Measurements from ENCODE around the gene VPS37D. TPM values are rescaled to one million over a fixed set of nuclear protein-coding genes. Genes with fewer than 3 reads are reported as not detected.

VPS37D gene
- total RNA-seq, 2 donors from 2014 or later = 1.6 to 2.2 TPM

DNA sequence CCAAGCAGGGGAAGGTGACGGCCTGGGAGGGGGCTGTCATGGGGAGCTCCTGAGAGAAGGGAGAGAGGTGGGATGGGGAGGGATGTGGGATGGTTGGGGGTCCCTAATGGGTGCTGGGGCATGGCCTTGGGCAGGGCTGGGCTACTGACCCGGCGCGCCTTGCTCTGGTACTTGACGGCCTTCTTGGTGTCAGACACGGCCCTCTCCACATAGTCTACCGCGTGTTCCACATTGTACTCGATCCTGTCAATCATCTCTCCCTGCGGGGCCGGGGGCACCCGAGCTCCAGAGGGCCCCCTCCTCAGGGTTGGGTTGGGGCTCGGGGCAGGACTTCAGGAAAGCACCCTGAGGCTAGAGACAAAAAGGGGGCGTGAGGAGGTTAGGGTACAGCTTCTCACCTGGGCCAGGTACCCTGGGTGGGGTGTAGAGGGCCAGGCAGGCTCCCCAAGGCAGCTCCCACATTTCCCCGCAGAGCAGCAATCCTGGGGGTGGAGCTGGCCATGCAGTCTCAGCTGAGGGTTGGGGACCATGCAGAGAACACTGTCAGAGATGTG is 33.0 kb downstream of the VPS37D start:
- Histone ChIP-seq H3K27me3 (no peaks in the 10 kb centered on the region), H3K36me3 (peaks cover 18% of the 10 kb centered on the region), H3K9me3 (no peaks in the 10 kb centered on the region), H3K4me1 (peaks cover 0 to 9% of the 10 kb centered on the region in 2 donors), H3K4me3 (no peak overlapping the region), H3K27ac (no peak overlapping the region)
- no peak for DNase-seq (ENCODE audit: low spot score)
- TF ChIP-seq, protein P1, sequence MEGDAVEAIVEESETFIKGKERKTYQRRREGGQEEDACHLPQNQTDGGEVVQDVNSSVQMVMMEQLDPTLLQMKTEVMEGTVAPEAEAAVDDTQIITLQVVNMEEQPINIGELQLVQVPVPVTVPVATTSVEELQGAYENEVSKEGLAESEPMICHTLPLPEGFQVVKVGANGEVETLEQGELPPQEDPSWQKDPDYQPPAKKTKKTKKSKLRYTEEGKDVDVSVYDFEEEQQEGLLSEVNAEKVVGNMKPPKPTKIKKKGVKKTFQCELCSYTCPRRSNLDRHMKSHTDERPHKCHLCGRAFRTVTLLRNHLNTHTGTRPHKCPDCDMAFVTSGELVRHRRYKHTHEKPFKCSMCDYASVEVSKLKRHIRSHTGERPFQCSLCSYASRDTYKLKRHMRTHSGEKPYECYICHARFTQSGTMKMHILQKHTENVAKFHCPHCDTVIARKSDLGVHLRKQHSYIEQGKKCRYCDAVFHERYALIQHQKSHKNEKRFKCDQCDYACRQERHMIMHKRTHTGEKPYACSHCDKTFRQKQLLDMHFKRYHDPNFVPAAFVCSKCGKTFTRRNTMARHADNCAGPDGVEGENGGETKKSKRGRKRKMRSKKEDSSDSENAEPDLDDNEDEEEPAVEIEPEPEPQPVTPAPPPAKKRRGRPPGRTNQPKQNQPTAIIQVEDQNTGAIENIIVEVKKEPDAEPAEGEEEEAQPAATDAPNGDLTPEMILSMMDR (IDR thresholded peaks at IDR 0.05) = no peak

DNA sequence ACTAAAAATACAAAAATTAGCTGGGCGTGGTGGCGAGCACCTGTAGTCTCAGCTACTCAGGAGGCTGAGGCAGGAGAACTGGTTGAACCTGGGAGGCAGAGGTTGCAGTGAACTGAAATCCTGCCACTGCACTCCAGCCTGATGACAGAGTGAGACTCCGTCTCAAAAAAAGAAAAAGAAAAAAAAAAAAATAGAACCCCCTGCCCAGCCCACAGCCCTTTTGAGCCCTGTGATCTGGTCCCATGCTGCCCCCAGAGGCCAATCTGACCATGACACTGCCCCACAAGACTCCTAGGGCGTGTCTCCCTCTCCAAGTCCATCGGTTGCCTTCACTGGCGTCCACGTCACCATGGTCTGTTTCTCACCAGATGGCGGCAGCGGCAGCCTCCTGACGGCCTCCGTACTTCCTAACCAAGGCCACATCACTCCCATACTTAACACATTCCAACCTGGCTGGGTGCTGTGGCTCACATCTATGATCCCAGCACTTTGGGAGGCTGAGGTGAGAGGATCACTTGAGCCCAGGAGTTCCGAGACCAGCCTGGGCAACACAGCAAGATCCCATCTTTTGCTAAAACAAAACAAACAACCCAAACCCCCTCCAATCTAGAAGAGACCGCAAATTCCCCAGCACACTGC is 33.8 kb downstream of the VPS37D start:
- Histone ChIP-seq H3K36me3 (peaks cover 11% of the 10 kb centered on the region), H3K4me3 (no peak overlapping the region), H3K9me3 (no peaks in the 10 kb centered on the region), H3K27me3 (no peaks in the 10 kb centered on the region), H3K27ac (no peak overlapping the region), H3K4me1 (peaks cover 0 to 9% of the 10 kb centered on the region in 2 donors)
- DNase-seq (ENCODE audit: low spot score) = no peak
- TF ChIP-seq, protein P1 (IDR thresholded peaks at IDR 0.05) = peak; percentile 17 to 44

DNA sequence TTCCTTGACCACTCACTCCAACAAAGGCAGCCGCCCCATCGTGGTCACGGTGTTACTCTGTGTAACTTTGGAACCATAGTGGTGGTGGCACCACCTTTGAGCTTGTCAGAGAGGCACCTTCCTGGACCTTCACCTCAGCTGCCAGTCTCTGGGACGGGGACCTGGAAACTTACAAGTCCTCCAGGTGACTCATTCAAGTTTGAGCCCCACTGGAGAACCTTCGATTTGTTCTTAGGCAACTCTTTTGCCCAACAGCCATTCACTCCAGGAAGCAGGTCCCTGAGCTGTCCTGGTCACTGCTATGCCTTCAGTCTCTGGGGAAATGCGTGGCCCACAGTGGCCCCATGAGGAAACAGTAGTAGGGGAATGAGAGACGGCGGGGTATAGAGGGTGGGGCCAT is 34.6 kb downstream of the VPS37D start:
- no peak for DNase-seq (ENCODE audit: low spot score)
- Histone ChIP-seq H3K4me1 (peaks cover 0 to 9% of the 10 kb centered on the region in 2 donors), H3K4me3 (no peak overlapping the region), H3K36me3 (peaks cover 7% of the 10 kb centered on the region), H3K27me3 (no peaks in the 10 kb centered on the region), H3K27ac (no peak overlapping the region), H3K9me3 (no peaks in the 10 kb centered on the region)
- TF ChIP-seq, protein P1 (IDR thresholded peaks at IDR 0.05) = no peak

DNA sequence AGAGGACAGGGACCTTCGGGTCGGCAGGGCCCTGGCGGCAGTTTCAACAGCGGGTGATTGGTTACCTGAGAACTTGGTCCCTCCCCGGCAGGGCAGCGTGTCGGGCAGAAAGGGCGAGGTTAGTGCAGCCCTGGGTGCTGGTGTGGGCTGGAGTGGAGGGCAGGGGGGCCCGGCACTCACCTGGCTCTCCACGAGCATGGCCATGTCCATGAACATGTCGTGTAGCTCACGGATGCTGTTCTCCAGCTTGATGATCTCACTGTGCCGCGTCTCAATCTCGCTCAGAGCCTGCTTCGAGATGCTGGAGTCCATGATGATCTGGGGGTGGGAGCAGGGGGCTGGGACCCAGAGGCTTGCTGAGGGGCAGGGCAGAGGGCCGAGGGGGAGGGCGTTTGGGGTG is 35.0 kb downstream of the VPS37D start:
- Histone ChIP-seq H3K9me3 (no peaks in the 10 kb centered on the region), H3K27ac (no peak overlapping the region), H3K4me1 (peaks cover 0 to 9% of the 10 kb centered on the region in 2 donors), H3K36me3 (peaks cover 2% of the 10 kb centered on the region), H3K4me3 (no peak overlapping the region), H3K27me3 (no peaks in the 10 kb centered on the region)
- no peak for DNase-seq (ENCODE audit: low spot score)
- TF ChIP-seq, protein P1 (IDR thresholded peaks at IDR 0.05) = no peak

DNA sequence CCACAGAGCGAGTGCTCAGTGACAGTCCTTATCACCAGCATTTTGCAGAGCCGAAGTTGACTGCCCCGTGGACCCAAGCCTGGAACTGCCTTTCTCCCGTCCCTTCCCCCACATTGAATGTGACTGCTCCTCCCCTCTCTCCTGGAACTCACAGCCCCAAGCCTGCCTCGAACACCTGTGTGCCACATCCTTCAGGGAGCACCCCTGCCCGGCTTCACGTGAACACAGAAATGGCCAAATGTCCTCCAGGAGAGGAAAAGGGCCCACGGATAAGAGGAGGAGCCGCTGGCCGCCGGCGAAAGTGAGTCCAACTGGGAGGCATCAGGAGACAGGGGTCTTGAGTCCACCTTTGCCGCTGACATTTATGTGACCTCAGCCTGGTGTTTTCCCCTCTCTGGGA is 35.6 kb downstream of the VPS37D start:
- no peak overlapping the region for H3K27ac ChIP-seq
- DNase-seq (ENCODE audit: low spot score) = no peak
- H3K27me3 ChIP-seq = no peaks in the 10 kb centered on the region
- peaks cover 0 to 9% of the 10 kb centered on the region in 2 donors for H3K4me1 ChIP-seq
- no peaks in the 10 kb centered on the region for H3K36me3 ChIP-seq
- H3K4me3 ChIP-seq = no peak overlapping the region
- H3K9me3 ChIP-seq = no peaks in the 10 kb centered on the region
- TF ChIP-seq, protein P1 (IDR thresholded peaks at IDR 0.05) = no peak
